Measurements from ENCODE around the gene ZNF598. TPM values are rescaled to one million over a fixed set of nuclear protein-coding genes. Genes with fewer than 3 reads are reported as not detected.
"Not testable (repeated sequence)": the region's sequence is repeated elsewhere in the genome, so short reads cannot be mapped to it uniquely, and the experiment has no call there.

The ZNF598 gene
- total RNA-seq, 1 donor from 2014 or later = 41.0 TPM

- peak; percentile 6 for ATAC-seq
These were observed 17.7 kb upstream of the ZNF598 start for GRCh38 chr16:2027024-2028010.

GRCh38 chr16:2026461-2027023 is 16.9 kb upstream of the ZNF598 start, which contains the start of gene NHERF2:
TSS of gene NHERF2 (plus strand) at chr16:2026902. CDS start at chr16:2027006, 104 bp downstream.
- no peak for ATAC-seq

- ATAC-seq = no peak
These were observed 16.3 kb upstream of the ZNF598 start for GRCh38 chr16:2025878-2026460.

GRCh38 chr16:2025251-2025650 is 15.6 kb upstream of the ZNF598 start:
- ATAC-seq = no peak

GRCh38 chr16:2024032-2024420 is 14.4 kb upstream of the ZNF598 start:
- ATAC-seq = no peak

- ATAC-seq = peak; percentile 87
These were observed 13.7 kb upstream of the ZNF598 start for GRCh38 chr16:2023092-2024031.

GRCh38 chr16:2022723-2023091 is 13.1 kb upstream of the ZNF598 start:
- ATAC-seq = peak; percentile 37

GRCh38 chr16:2019921-2020831 is 10.6 kb upstream of the ZNF598 start:
- ATAC-seq = no peak

GRCh38 chr16:2019518-2019920 is 9.9 kb upstream of the ZNF598 start, which contains the start of gene NPW:
TSS of gene NPW (plus strand) at chr16:2019785.
- no peak for ATAC-seq

GRCh38 chr16:2016407-2016922 is 6.8 kb upstream of the ZNF598 start:
- ATAC-seq = no peak

GRCh38 chr16:2015947-2016208 is 6.3 kb upstream of the ZNF598 start:
- ATAC-seq = no peak

- ATAC-seq = peak; percentile 90
These were observed 5.7 kb upstream of the ZNF598 start for GRCh38 chr16:2015117-2015946.

- ATAC-seq = no peak
These were observed 3.9 kb upstream of the ZNF598 start for GRCh38 chr16:2013527-2013926.

GRCh38 chr16:2011726-2012125 is 2.1 kb upstream of the ZNF598 start:
- ATAC-seq = not testable (repeated sequence)

- ATAC-seq = peak; percentile 6
These were observed 383 bp downstream of the ZNF598 start for GRCh38 chr16:2009164-2009711.

- ATAC-seq = peak; percentile 6
These were observed 924 bp downstream of the ZNF598 start for GRCh38 chr16:2008631-2009163.

- peak; percentile 70 for ATAC-seq
These were observed 1.6 kb downstream of the ZNF598 start for GRCh38 chr16:2008009-2008526.

- no peak for ATAC-seq
These were observed 2.4 kb downstream of the ZNF598 start for GRCh38 chr16:2007081-2007836.

- no peak for ATAC-seq
These were observed 3.3 kb downstream of the ZNF598 start for GRCh38 chr16:2006317-2006716.
